IPS-20b (cell line): Measurements from ENCODE around the gene ATG2B.
"Not testable (repeated sequence)": the region's sequence is repeated elsewhere in the genome, so short reads cannot be mapped to it uniquely, and the experiment has no call there.

Source experiments
- H3K27ac ChIP-seq: one replicate; pipeline ENCODE4 v1.5.1; 2013; ENCODE audit warnings: low read length
- H3K27me3 ChIP-seq: 2 replicates; pipeline ENCODE4 v1.6.1; 2013; ENCODE audit warnings: mild to moderate bottlenecking, low read length, inconsistent platforms; ENCODE audit not compliant: insufficient read depth
- H3K36me3 ChIP-seq: 2 replicates; pipeline ENCODE4 v1.6.1; 2013; ENCODE audit warnings: low read depth, mild to moderate bottlenecking, inconsistent platforms, low read length, moderate library complexity; ENCODE audit not compliant: insufficient read depth
- H3K4me1 ChIP-seq: 2 replicates; pipeline ENCODE4 v1.6.1; 2013; ENCODE audit warnings: mild to moderate bottlenecking, control low read depth, inconsistent platforms, low read length, moderate library complexity; ENCODE audit not compliant: insufficient read depth
- H3K4me3 ChIP-seq: 2 replicates; pipeline ENCODE4 v1.5.1; 2013; ENCODE audit warnings: mild to moderate bottlenecking, low read length, inconsistent platforms
- H3K9ac ChIP-seq: 2 replicates; pipeline ENCODE4 v1.6.1; 2013; ENCODE audit warnings: low read depth, mild to moderate bottlenecking, inconsistent platforms, low read length, moderate library complexity
- H3K9me3 ChIP-seq: 2 replicates; pipeline ENCODE4 v1.6.1; 2013; ENCODE audit warnings: mild to moderate bottlenecking, low read depth, low read length, inconsistent platforms; ENCODE audit not compliant: insufficient read depth

ATG2B gene

GRCh38 chr14:96349286-96350075 is 13.7 kb downstream of the ATG2B start:
- no peaks in the 10 kb centered on the region for H3K36me3 ChIP-seq
- H3K9me3 ChIP-seq, result no peaks in the 10 kb centered on the region
- no peak overlapping the region for H3K27ac ChIP-seq
- no peak overlapping the region for H3K4me3 ChIP-seq
- H3K27me3 ChIP-seq, result no peaks in the 10 kb centered on the region
- H3K4me1 ChIP-seq, result peaks cover 18% of the 10 kb centered on the region; the same call in 1 of the 2 replicates
- H3K9ac ChIP-seq, result no peak overlapping the region

- peaks cover 18% of the 10 kb centered on the region; the same call in 1 of the 2 replicates for H3K4me1 ChIP-seq
- H3K4me3 ChIP-seq, H3K9me3 ChIP-seq, H3K9ac ChIP-seq, H3K36me3 ChIP-seq, H3K27ac ChIP-seq, H3K27me3 ChIP-seq: not testable (repeated sequence)
Observed at GRCh38 chr14:96347957-96348356, 15.2 kb downstream of the ATG2B start.

- Histone ChIP-seq H3K4me3 (no peak overlapping the region), H3K9ac (no peak overlapping the region), H3K4me1 (peaks cover 18% of the 10 kb centered on the region; the same call in 1 of the 2 replicates), H3K27ac (no peak overlapping the region), H3K27me3 (no peaks in the 10 kb centered on the region), H3K36me3 (peaks cover 5% of the 10 kb centered on the region; the same call in 1 of the 2 replicates), H3K9me3 (no peaks in the 10 kb centered on the region)
Observed at GRCh38 chr14:96345669-96346068, 17.5 kb downstream of the ATG2B start.

GRCh38 chr14:96341323-96341722 is 21.8 kb downstream of the ATG2B start:
- Histone ChIP-seq H3K9me3 (no peaks in the 10 kb centered on the region), H3K27ac (no peak overlapping the region), H3K27me3 (no peaks in the 10 kb centered on the region), H3K4me1 (no peaks in the 10 kb centered on the region), H3K36me3 (peaks cover 22% of the 10 kb centered on the region; the same call in 1 of the 2 replicates), H3K9ac (no peak overlapping the region), H3K4me3 (no peak overlapping the region)

GRCh38 chr14:96338551-96338950 is 24.6 kb downstream of the ATG2B start:
- H3K4me3 ChIP-seq, result no peak overlapping the region
- no peaks in the 10 kb centered on the region for H3K27me3 ChIP-seq
- no peaks in the 10 kb centered on the region for H3K9me3 ChIP-seq
- H3K4me1 ChIP-seq, result peaks cover 3% of the 10 kb centered on the region; the same call in 1 of the 2 replicates
- no peak overlapping the region for H3K27ac ChIP-seq
- peaks cover 22% of the 10 kb centered on the region; the same call in 1 of the 2 replicates for H3K36me3 ChIP-seq
- H3K9ac ChIP-seq, result no peak overlapping the region

GRCh38 chr14:96324219-96324618 is 38.9 kb downstream of the ATG2B start:
- Histone ChIP-seq H3K27ac (no peak overlapping the region), H3K4me1 (peaks cover under 1% of the 10 kb centered on the region; the same call in 1 of the 2 replicates), H3K9me3 (no peaks in the 10 kb centered on the region), H3K27me3 (no peaks in the 10 kb centered on the region), H3K4me3 (no peak overlapping the region), H3K9ac (no peak overlapping the region), H3K36me3 (peaks cover 35% of the 10 kb centered on the region)

- H3K9me3 ChIP-seq, result no peaks in the 10 kb centered on the region
Observed at GRCh38 chr14:96320605-96321004, 42.5 kb downstream of the ATG2B start.

GRCh38 chr14:96318836-96319235 is 44.3 kb downstream of the ATG2B start:
- H3K4me1 ChIP-seq, result no peaks in the 10 kb centered on the region
- no peak overlapping the region for H3K27ac ChIP-seq
- no peaks in the 10 kb centered on the region for H3K27me3 ChIP-seq
- H3K36me3 ChIP-seq, result peaks cover 33% of the 10 kb centered on the region
- H3K9ac ChIP-seq, result no peak overlapping the region
- H3K4me3 ChIP-seq, result no peak overlapping the region
- H3K9me3 ChIP-seq, result no peaks in the 10 kb centered on the region

More at GRCh38 chr14:96320605-96321004, 42.5 kb downstream of the ATG2B start:
- no peak overlapping the region for H3K4me3 ChIP-seq
- H3K9ac ChIP-seq, result no peak overlapping the region
- H3K27me3 ChIP-seq, result no peaks in the 10 kb centered on the region
- no peak overlapping the region for H3K27ac ChIP-seq
- peaks cover 40% of the 10 kb centered on the region for H3K36me3 ChIP-seq
- H3K4me1 ChIP-seq, result no peaks in the 10 kb centered on the region; the same call in 1 of the 2 replicates

- H3K4me3 ChIP-seq, result no peak overlapping the region
- peaks cover 34% of the 10 kb centered on the region for H3K36me3 ChIP-seq
- H3K27me3 ChIP-seq, result no peaks in the 10 kb centered on the region
- no peak overlapping the region for H3K27ac ChIP-seq
- no peaks in the 10 kb centered on the region for H3K9me3 ChIP-seq
- H3K4me1 ChIP-seq, result no peaks in the 10 kb centered on the region
- no peak overlapping the region for H3K9ac ChIP-seq
Observed at GRCh38 chr14:96316087-96316486, 47.1 kb downstream of the ATG2B start.

GRCh38 chr14:96310906-96311305 is 52.2 kb downstream of the ATG2B start:
- H3K9ac ChIP-seq, result no peak overlapping the region
- H3K4me3 ChIP-seq, result no peak overlapping the region
- H3K9me3 ChIP-seq, result no peaks in the 10 kb centered on the region
- no peak overlapping the region for H3K27ac ChIP-seq
- peaks cover 56% of the 10 kb centered on the region for H3K36me3 ChIP-seq
- H3K27me3 ChIP-seq, result no peaks in the 10 kb centered on the region
- no peaks in the 10 kb centered on the region for H3K4me1 ChIP-seq

GRCh38 chr14:96309896-96310330 is 53.2 kb downstream of the ATG2B start:
- peaks cover 50% of the 10 kb centered on the region for H3K36me3 ChIP-seq
- H3K4me3 ChIP-seq, result no peak overlapping the region
- H3K27ac ChIP-seq, result no peak overlapping the region

More at GRCh38 chr14:96309896-96310330, 53.2 kb downstream of the ATG2B start:
- H3K27me3 ChIP-seq, result no peaks in the 10 kb centered on the region
- no peak overlapping the region for H3K9ac ChIP-seq
- H3K9me3 ChIP-seq, result no peaks in the 10 kb centered on the region
- H3K4me1 ChIP-seq, result no peaks in the 10 kb centered on the region
